Activated CD4-positive, alpha-beta T cell treated with anti-CD3 and anti-CD28 coated beads for 36 hours (primary cell): ENCODE results near the gene CAMKMT. TPM values are rescaled to one million over a fixed set of nuclear protein-coding genes. Genes with fewer than 3 reads are reported as not detected.

Source experiments
- ATAC-seq: fragments of 200-7000 bp; cut with Tn5 transposase; one replicate; pipeline ENCODE4 v1.10.0; 2021; ENCODE audit warnings: mild to moderate bottlenecking, moderate library complexity
- CTCF ChIA-PET: fragments of 350-600 bp; sonication (Branson Sonifier 250); formaldehyde crosslinking; loops from one replicate; lab custom pipeline; 2021; ENCODE audit warnings: antibody characterized with exemption; lab: Charles Lee
- POLR2A ChIA-PET: fragments of 350-600 bp; sonication (Branson Sonifier 250); formaldehyde crosslinking; loops from one replicate; lab custom pipeline; 2021; ENCODE audit warnings: antibody characterized with exemption, inconsistent platforms; lab: Charles Lee
- DNase-seq: peaks from one replicate; pipeline ENCODE4 v3.0.0-alpha.2; 2020
- H3K27ac Mint-ChIP-seq: one replicate; pipeline ENCODE4 v1.8.0; 2021; ENCODE audit warnings: mixed read lengths
- H3K27me3 Mint-ChIP-seq: one replicate; pipeline ENCODE4 v1.8.0; 2021; ENCODE audit warnings: mixed read lengths
- H3K36me3 Mint-ChIP-seq: one replicate; pipeline ENCODE4 v1.8.0; 2021; ENCODE audit warnings: low read depth, mixed read lengths
- H3K4me1 Mint-ChIP-seq: one replicate; pipeline ENCODE4 v1.8.0; 2021; ENCODE audit warnings: mixed read lengths
- H3K4me3 Mint-ChIP-seq: one replicate; pipeline ENCODE4 v1.8.0; 2021; ENCODE audit warnings: mild to moderate bottlenecking, moderate library complexity, mixed read lengths
- H3K9me3 Mint-ChIP-seq: one replicate; pipeline ENCODE4 v1.8.0; 2021; ENCODE audit warnings: low read depth, mixed read lengths
- intact Hi-C, 2 experiments: fragments of 100-400 bp; cut with DNase I in 1 of 2; cut with micrococcal nuclease in 1 of 2; formaldehyde crosslinking; loops; one replicate each; pipeline versions ENCODE4 v1.14.2 to v1.15.1; 2022 to 2024; cut with DNase I, micrococcal nuclease
- total RNA-seq, 2 experiments: library from RNA; stranded (reverse); gene quantifications; one replicate each; pipeline ENCODE4 v1.2.3, GENCODE V29; 2021

CAMKMT gene
- total RNA-seq, 2 experiments from 2014 or later, result 10.8 to 13.3 TPM

GRCh38 chr2:44777036-44777435 is 415.3 kb downstream of the CAMKMT start:
- no peak overlapping the region for H3K27ac Mint-ChIP-seq
- intact Hi-C loops, result no loop called here
- CTCF ChIA-PET, result interaction anchor here (0.7 to 1.0 kb wide), 2 partner anchors 129 to 297 kb away, joined by 3 read pairs; no protein-coding TSS in a partner anchor

GRCh38 chr2:44777537-44777936 is 415.8 kb downstream of the CAMKMT start:
- no peak overlapping the region for H3K27ac Mint-ChIP-seq
- peaks cover 10% of the 10 kb centered on the region for H3K4me1 Mint-ChIP-seq
- H3K27me3 Mint-ChIP-seq, result no peaks in the 10 kb centered on the region
- intact Hi-C loops, result no loop called here
- H3K36me3 Mint-ChIP-seq, result peaks cover 9% of the 10 kb centered on the region
- H3K4me3 Mint-ChIP-seq, result no peak overlapping the region
- peak; percentile 43 for DNase-seq
- ATAC-seq, result no peak
- ChIA-PET CTCF (interaction anchor here (1.0 kb wide), 1 partner anchor 298 kb away, joined by 3 read pairs; no protein-coding TSS in a partner anchor), POLR2A (no interaction called here)
- H3K9me3 Mint-ChIP-seq, result peaks cover 2% of the 10 kb centered on the region

More at GRCh38 chr2:44777036-44777435, 415.3 kb downstream of the CAMKMT start:
- POLR2A ChIA-PET, result no interaction called here
- peaks cover 9% of the 10 kb centered on the region for H3K36me3 Mint-ChIP-seq
- no peaks in the 10 kb centered on the region for H3K27me3 Mint-ChIP-seq
- H3K4me1 Mint-ChIP-seq, result peaks cover 10% of the 10 kb centered on the region
- peaks cover 2% of the 10 kb centered on the region for H3K9me3 Mint-ChIP-seq
- H3K4me3 Mint-ChIP-seq, result no peak overlapping the region
- ATAC-seq, result no peak
- no peak for DNase-seq

DNA sequence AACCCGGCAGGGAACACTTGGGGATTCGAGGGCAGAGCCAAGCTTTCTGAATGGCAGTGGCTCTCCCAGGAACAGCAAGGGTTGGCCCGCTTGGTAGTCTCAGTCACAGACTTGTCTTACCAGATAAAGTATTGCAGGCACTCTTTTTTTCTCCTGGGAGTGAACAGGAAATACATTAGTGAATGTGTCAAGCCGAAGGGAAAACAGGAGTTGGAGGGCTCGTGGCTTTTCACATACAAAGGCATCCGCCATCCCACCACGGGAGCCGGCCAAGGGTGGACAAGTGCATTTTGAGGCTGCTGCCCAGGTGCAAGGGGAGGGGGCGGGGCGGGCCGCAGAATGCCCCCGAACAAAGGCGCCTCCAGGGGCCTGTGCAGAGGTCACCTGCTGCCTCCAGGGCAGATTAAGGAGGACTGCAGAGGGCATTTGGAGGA is 416.5 kb downstream of the CAMKMT start:
- Mint-ChIP-seq H3K27me3 (no peaks in the 10 kb centered on the region), H3K4me1 (peaks cover 10% of the 10 kb centered on the region), H3K4me3 (no peak overlapping the region), H3K9me3 (peaks cover 2% of the 10 kb centered on the region), H3K36me3 (peaks cover 9% of the 10 kb centered on the region), H3K27ac (no peak overlapping the region)
- ATAC-seq, result no peak
- ChIA-PET POLR2A (no interaction called here), CTCF (interaction anchor here (0.6 kb wide), 1 partner anchor 227 kb away, joined by 3 read pairs; no protein-coding TSS in a partner anchor)
- intact Hi-C loops, result no loop called here
- DNase-seq, result no peak

DNA sequence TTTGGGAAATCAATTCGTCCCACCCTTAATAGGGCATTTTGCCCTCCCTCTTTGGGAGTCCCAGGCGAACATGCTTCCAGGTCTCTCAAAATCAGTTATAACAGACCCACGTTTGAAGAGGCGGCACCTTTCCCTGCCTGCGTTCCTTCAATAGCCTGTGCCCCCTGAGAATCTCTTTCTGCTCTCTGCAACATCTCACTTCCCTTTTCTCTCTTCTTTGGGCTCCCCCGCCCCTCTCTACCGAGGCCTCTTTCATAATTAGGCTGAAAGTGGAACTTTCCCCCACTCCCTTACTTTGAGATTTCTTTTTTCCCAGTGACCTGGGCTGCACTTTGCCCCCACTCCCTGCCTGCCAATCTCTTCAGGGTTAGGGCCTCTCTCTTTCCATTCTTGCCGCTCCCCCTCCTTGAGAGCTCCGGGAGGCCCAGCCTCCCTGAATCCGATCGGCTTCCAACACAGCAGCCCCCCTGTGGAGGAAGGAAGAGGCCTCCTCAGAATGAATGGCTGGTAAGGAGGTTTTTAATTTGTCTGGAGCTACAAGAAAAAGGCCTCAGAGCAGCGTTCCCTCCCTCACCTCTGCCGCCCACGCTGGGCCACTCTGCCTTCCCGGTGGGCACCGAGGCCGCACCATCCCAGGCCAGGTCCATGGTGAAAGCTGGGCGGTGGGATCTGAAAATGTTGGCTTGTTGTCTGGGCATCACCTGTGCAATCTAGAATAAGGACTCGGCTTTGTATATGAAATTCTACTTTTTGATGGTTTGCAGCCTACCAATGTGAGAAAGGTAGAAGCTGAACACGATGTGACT is 417.1 kb downstream of the CAMKMT start:
- no peak for ATAC-seq
- ChIA-PET CTCF (interaction anchor here (1.2 kb wide), 1 partner anchor 9 kb away, joined by 4 read pairs; no protein-coding TSS in a partner anchor), POLR2A (no interaction called here)
- Mint-ChIP-seq H3K27ac (no peak overlapping the region), H3K36me3 (peaks cover 9% of the 10 kb centered on the region), H3K27me3 (no peaks in the 10 kb centered on the region), H3K4me1 (peaks cover 10% of the 10 kb centered on the region), H3K9me3 (peaks cover 2% of the 10 kb centered on the region), H3K4me3 (no peak overlapping the region)
- no peak for DNase-seq
- intact Hi-C loops, result no loop called here

- Mint-ChIP-seq H3K27me3 (no peaks in the 10 kb centered on the region), H3K27ac (no peak overlapping the region), H3K4me3 (no peak overlapping the region), H3K36me3 (peaks cover 9% of the 10 kb centered on the region), H3K4me1 (peaks cover 10% of the 10 kb centered on the region), H3K9me3 (peaks cover 2% of the 10 kb centered on the region)
- DNase-seq (no peak), ATAC-seq (no peak)
- CTCF ChIA-PET, result interaction anchor here (0.5 to 1.2 kb wide), 3 partner anchors 10 to 1997 kb away, joined by 3 to 4 read pairs (median 3); no protein-coding TSS in a partner anchor
- POLR2A ChIA-PET, result no interaction called here
- intact Hi-C loops, result no loop called here
Measured at GRCh38 chr2:44779793-44780192, 418.0 kb downstream of the CAMKMT start.

DNA sequence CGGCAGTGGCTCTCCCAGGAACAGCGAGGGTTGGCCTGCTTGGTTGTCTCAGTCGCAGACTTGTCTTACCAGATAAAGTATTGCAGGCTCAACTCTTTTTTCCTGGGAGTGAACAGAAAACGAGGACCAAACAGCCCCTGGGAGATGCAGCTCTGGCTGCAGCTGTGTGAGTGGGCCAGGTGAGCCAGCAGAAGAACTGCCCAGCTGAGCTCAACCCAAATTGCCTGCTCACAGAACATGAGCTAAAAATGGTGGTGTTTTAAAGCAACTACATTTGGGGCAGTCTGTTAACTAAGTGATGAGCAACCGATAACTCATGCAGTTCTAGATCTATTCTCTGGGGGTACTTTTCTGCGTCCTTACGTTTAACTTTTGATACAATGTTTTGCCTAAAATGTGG is 418.7 kb downstream of the CAMKMT start:
- ATAC-seq (no peak), DNase-seq (no peak)
- Mint-ChIP-seq H3K9me3 (peaks cover 2% of the 10 kb centered on the region), H3K4me3 (no peak overlapping the region), H3K36me3 (peaks cover 9% of the 10 kb centered on the region), H3K27me3 (no peaks in the 10 kb centered on the region), H3K4me1 (peaks cover 10% of the 10 kb centered on the region), H3K27ac (no peak overlapping the region)
- CTCF ChIA-PET, result interaction anchor here (0.6 kb wide), 2 partner anchors 108 to 1997 kb away, joined by 3 read pairs; no protein-coding TSS in a partner anchor
- intact Hi-C loops, result no loop called here
- POLR2A ChIA-PET, result no interaction called here

DNA sequence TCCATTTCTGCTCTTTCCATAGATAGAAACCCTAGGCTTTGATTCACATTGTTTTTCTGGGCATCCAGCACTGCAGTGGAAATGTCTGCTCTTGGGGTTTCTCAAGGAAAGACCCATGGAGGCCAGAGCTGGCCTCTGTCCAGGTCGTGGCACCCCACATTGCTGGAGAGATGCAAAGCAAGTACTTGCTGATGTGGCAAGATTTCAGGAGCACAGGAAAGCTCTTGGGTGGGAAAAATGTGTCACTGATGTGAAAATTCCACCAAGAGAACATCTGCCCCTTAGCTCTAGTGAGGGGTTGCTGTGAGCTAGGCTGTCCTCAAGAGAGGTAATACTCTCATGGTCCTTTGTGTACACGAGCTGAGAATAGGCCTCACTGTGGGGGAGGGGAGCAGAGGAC is 423.7 kb downstream of the CAMKMT start:
- ATAC-seq (no peak), DNase-seq (no peak)
- CTCF ChIA-PET, result no interaction called here
- Mint-ChIP-seq H3K4me1 (no peaks in the 10 kb centered on the region), H3K36me3 (peaks cover 2% of the 10 kb centered on the region), H3K27ac (no peak overlapping the region), H3K27me3 (peaks cover 5% of the 10 kb centered on the region), H3K9me3 (peaks cover 2% of the 10 kb centered on the region), H3K4me3 (no peak overlapping the region)
- intact Hi-C loops, result no loop called here
- POLR2A ChIA-PET, result no interaction called here

DNA sequence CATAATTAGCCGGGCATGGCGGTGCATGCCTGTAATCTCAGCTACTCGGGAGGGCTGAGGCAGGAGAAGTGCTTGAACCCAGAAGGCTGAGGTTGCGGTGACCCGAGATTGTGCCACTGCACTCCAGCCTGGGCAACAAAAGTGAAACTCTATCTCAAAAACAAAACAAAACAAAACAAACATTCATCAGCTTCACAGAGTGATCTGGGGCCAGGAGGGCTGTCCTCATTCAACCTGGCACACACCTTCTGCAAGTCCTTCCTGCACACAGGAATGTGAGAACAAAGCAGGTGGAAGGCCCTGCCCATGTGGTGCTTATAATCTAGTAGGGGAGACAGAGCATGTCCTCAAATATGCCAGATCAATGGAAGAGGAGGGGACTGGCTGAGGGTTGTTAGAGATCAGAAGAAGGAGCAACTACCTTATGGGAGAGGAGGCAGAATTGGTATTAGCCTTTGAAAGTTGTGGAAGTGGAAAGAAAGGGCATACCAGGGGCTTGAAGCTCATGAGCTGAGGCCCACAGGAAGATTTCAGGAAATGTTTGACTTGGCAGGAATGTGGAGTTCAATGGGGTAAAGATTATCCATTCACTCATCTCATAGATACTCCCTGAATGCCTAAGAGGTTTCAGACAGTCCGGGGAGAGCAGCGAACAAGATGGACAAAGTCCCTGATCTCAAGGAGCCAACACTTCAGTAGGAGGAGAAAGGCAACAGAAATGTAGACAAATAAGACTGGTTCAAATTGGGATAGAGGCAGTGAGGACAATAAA is 424.5 kb downstream of the CAMKMT start:
- ATAC-seq (no peak), DNase-seq (no peak)
- H3K4me1 Mint-ChIP-seq, result no peaks in the 10 kb centered on the region
- ChIA-PET POLR2A (no interaction called here), CTCF (interaction anchor here (0.6 kb wide), 1 partner anchor 142 kb away, joined by 4 read pairs; no protein-coding TSS in a partner anchor)
- no peak overlapping the region for H3K4me3 Mint-ChIP-seq
- intact Hi-C loops, result no loop called here
- H3K27me3 Mint-ChIP-seq, result peaks cover 5% of the 10 kb centered on the region
- no peak overlapping the region for H3K27ac Mint-ChIP-seq
- H3K9me3 Mint-ChIP-seq, result no peaks in the 10 kb centered on the region
- no peaks in the 10 kb centered on the region for H3K36me3 Mint-ChIP-seq

- no peak overlapping the region for H3K4me3 Mint-ChIP-seq
- H3K27me3 Mint-ChIP-seq, result peaks cover 9% of the 10 kb centered on the region
- no peaks in the 10 kb centered on the region for H3K4me1 Mint-ChIP-seq
- intact Hi-C loops, result no loop called here
- H3K27ac Mint-ChIP-seq, result no peak overlapping the region
- POLR2A ChIA-PET, result no interaction called here
- no peak for ATAC-seq
- no peak for DNase-seq
- CTCF ChIA-PET, result interaction anchor here (0.6 kb wide), 1 partner anchor 141 kb away, joined by 4 read pairs; no protein-coding TSS in a partner anchor
- H3K9me3 Mint-ChIP-seq, result peaks cover 1% of the 10 kb centered on the region
- H3K36me3 Mint-ChIP-seq, result no peaks in the 10 kb centered on the region
Measured at GRCh38 chr2:44786817-44787214, 425.1 kb downstream of the CAMKMT start.

DNA sequence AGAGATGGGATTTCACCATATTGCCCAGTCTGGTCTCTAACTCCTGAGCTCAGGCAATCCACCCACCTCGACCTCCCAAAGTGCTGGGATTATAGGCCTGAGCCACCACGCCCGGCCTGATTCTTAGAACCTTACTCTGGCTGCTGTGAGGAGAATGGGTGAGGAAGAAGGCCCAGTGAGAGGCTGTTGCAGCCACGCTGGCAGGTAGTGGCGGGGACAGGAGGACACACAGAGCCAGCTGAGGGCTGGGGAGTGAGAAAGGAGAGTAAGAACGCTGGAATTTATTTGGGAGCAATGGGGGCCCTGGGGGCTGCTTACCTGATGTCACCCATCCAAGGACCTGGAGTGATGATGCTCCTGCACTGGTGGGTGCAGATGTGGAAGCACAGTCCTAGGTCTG is 425.9 kb downstream of the CAMKMT start:
- Mint-ChIP-seq H3K27ac (no peak overlapping the region), H3K4me3 (no peak overlapping the region), H3K9me3 (peaks cover 1% of the 10 kb centered on the region), H3K27me3 (peaks cover 13% of the 10 kb centered on the region), H3K36me3 (no peaks in the 10 kb centered on the region), H3K4me1 (no peaks in the 10 kb centered on the region)
- POLR2A ChIA-PET, result no interaction called here
- intact Hi-C loops, result no loop called here
- CTCF ChIA-PET, result no interaction called here
- no peak for DNase-seq
- ATAC-seq, result no peak

DNA sequence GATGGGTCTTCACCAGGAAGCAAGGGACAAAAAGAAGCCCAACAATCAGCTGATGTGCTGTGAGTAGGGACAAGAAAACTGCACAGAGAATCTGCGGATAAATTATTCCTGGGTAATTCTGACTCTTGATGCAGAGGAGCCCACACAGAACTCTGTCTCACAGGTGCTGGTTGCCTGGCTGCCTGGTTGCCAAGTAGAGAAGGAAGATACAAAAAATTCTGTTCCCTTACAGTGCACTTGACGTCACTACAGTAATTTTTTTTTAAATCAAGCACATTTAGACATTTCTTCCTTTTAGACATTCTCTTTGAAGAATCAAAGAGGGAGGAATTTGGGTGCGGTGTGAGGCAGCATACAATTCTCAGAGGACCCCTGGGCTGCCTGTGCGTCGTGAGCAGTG is 427.7 kb downstream of the CAMKMT start:
- Mint-ChIP-seq H3K36me3 (no peaks in the 10 kb centered on the region), H3K27me3 (peaks cover 20% of the 10 kb centered on the region), H3K4me1 (no peaks in the 10 kb centered on the region), H3K4me3 (no peak overlapping the region), H3K27ac (no peak overlapping the region), H3K9me3 (peaks cover 4% of the 10 kb centered on the region)
- ChIA-PET CTCF (no interaction called here), POLR2A (no interaction called here)
- intact Hi-C loops, result no loop called here
- DNase-seq, result no peak
- ATAC-seq, result no peak
